Ovary (tissue), 9 donors: Measurements from ENCODE around the gene TAF4. TPM values are rescaled to one million over a fixed set of nuclear protein-coding genes. Genes with fewer than 3 reads are reported as not detected.

ENCODE experiments used
- DNase-seq, 5 donors: peaks; one replicate each; pipeline ENCODE4 v3.0.0-alpha.2; 2019 to 2020
- H3K27ac ChIP-seq, 2 donors: fragments of 200-600 bp; one replicate each; pipeline versions ENCODE4 v1.5.1 to v1.8.0; 2019 to 2022
- H3K27me3 ChIP-seq: fragments of 200-600 bp; one replicate; pipeline ENCODE4 v1.8.0; 2022
- H3K36me3 ChIP-seq: fragments of 200-600 bp; sonication (generic); one replicate; pipeline ENCODE4 v1.5.1; 2019
- H3K4me1 ChIP-seq: one replicate; pipeline ENCODE4 v1.8.1; 2013; ENCODE audit warnings: mild to moderate bottlenecking, moderate library complexity; ENCODE audit not compliant: insufficient read depth
- H3K4me3 ChIP-seq: fragments of 200-600 bp; sonication (generic); one replicate; pipeline ENCODE4 v1.5.1; 2017
- H3K9me3 ChIP-seq, 2 donors: fragments of 200-600 bp in 1 of 2; sonication (generic) in 1 of 2; one replicate each; pipeline versions ENCODE4 v1.5.1 to v1.8.1; 2013 to 2019; ENCODE audit warnings: mild to moderate bottlenecking in 1 of 2, moderate library complexity in 1 of 2
- EP300 ChIP-seq: sonication (generic); formaldehyde crosslinking; IDR thresholded peaks from one replicate; pipeline ENCODE4 v1.6.1; 2017; ENCODE audit warnings: antibody characterized with exemption
- POLR2A ChIP-seq: fragments of 450-650 bp; IDR thresholded peaks from one replicate; pipeline ENCODE4 v1.6.1; 2017; ENCODE audit warnings: antibody characterized with exemption, mild to moderate bottlenecking, moderate library complexity
- WGBS, 3 donors: extraction: QIAGEN DNeasy Blood & Tissue Kit in 1 of 3; methylation state at CpG; one replicate each; pipeline versions ENCODE4 v1.1.5 to v1.1.7; 2013 to 2017; 5-methylcytosine and 5-hydroxymethylcytosine counted together
- intact Hi-C, 4 donors: fragments of 100-400 bp; cut with DNase I; formaldehyde crosslinking; loops; one replicate each; pipeline versions ENCODE4 v1.11.0 to v1.15.1; 2022 to 2023
- polyA plus RNA-seq, 2 donors: library from polyadenylated mRNA; stranded (reverse); fragments of 200-250 nt in 1 of 2; fragments of 350-450 nt in 1 of 2; fragmentation: Illumina TruSeq in 1 of 2; extraction: RNeasy Lipid Tissue Mini Kit (QIAGEN cat#74804) in 1 of 2; gene quantifications; one replicate each; pipeline ENCODE4 v1.2.3, GENCODE V29; 2013 to 2014
- total RNA-seq, 7 donors: library from RNA; depleted of rRNA in 2 of 7; stranded (reverse); fragments of >200 nt in 2 of 7; fragmentation: NEBNext Ultra II Directional in 3 of 7; extraction: Animal tissue kit (Norgen Biotek cat#: 25700) in 3 of 7; gene quantifications; one replicate each; pipeline versions ENCODE4 v1.1.0 to v1.2.4, GENCODE V29; 2016 to 2023
- TF ChIP-seq, protein P1 (sequence below), 3 donors: fragments of 450-650 bp in 2 of 3; fragments of 200-600 bp in 1 of 3; IDR thresholded peaks; one replicate each; pipeline versions ENCODE4 v1.5.1 to v1.8.0; 2016 to 2022; ENCODE audit warnings: antibody characterized with exemption in 3 of 3, mild to moderate bottlenecking in 1 of 3
- donor health status: DM: no; HTN: no; CAD: no; lungs with moderate emphysema.
- donor health status: DM: no; HTN: no; CAD: no.
- donor health status: Bipolar disorder and iron deficiency.
- donor health status: DM: yes; HTN: yes; CAD: no.
- donor health status: DM: no; HTN: no; CAD: no.
- donor health status: DM: yes; HTN: yes; CAD: no.

Gene TAF4
- total and polyA plus RNA-seq, 9 donors = 9.3 to 34.7 (median 19.8) TPM

DNA sequence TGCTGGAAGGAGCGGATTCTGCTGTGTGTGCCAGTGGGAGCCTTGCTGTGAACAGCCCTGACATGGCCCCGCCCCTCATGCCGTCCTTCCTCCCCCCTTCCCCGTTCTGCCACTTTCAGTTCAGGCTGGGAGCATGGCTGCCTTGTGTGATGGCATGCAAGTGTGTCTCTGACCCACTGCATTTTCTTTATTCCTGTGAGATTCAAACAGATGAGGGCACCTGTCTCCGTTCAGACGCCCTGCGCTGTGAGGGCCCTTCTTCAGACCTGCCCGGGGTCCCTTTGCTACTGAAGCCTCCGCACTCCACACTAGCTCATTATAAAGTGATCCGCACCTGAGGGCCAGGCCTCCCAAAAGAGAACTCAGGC is 88.3 kb downstream of the TAF4 start:
- Histone ChIP-seq H3K4me3 (no peak overlapping the region), H3K27ac (no peak overlapping the region), H3K36me3 (no peaks in the 10 kb centered on the region), H3K9me3 (no peaks in the 10 kb centered on the region), H3K27me3 (no peaks in the 10 kb centered on the region), H3K4me1 (peaks cover 1% of the 10 kb centered on the region)
- intact Hi-C loops = no loop called here
- TF ChIP-seq POLR2A (no peak), EP300 (no peak)
- TF ChIP-seq, protein P1, sequence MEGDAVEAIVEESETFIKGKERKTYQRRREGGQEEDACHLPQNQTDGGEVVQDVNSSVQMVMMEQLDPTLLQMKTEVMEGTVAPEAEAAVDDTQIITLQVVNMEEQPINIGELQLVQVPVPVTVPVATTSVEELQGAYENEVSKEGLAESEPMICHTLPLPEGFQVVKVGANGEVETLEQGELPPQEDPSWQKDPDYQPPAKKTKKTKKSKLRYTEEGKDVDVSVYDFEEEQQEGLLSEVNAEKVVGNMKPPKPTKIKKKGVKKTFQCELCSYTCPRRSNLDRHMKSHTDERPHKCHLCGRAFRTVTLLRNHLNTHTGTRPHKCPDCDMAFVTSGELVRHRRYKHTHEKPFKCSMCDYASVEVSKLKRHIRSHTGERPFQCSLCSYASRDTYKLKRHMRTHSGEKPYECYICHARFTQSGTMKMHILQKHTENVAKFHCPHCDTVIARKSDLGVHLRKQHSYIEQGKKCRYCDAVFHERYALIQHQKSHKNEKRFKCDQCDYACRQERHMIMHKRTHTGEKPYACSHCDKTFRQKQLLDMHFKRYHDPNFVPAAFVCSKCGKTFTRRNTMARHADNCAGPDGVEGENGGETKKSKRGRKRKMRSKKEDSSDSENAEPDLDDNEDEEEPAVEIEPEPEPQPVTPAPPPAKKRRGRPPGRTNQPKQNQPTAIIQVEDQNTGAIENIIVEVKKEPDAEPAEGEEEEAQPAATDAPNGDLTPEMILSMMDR (IDR thresholded peaks at IDR 0.05) = no peak
- 87 to 95% (median 91%) methylated on average over 10 of the region's 10 CpGs for WGBS, 3 donors
- DNase-seq = no peak

DNA sequence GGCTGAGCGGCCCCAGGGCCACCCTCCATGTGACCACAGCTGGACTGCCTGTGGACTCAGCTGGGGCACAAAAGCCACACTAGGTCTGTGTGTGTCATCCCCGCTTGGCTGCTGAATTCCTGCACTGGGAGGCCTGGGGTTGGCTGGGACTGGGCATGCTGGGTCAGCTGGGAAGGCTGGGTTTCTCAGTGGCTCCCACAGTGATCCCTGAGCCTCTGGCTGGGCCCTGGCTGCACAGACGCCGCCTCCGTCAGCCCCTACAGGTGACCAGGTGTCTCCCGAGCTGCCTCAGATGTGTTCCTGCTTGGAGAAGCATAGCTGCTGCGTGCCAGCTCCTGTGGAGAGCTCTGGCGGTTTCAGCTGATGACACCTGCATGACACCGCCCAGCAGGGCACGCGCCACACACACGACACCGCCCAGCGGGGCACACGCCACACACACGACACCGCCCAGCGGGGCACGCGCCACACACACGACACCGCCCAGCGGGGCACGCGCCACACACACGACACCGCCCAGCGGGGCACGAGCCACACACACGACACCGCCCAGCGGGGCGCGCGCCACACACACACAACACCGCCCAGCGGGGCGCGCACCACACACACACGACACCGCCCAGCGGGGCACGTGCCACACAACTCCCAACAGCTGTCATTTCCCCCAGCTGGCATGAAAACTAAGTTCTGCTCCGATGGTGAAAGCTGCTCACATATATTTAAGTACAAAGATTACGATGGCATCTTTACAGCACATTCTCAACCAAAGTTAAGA is 88.8 kb downstream of the TAF4 start:
- H3K9me3 ChIP-seq = no peaks in the 10 kb centered on the region
- WGBS, 3 donors = 94 to 96% (median 94%) methylated on average over 42 to 45 of the region's 45 CpGs
- no peaks in the 10 kb centered on the region for H3K36me3 ChIP-seq
- TF ChIP-seq EP300 (no peak), POLR2A (no peak)
- TF ChIP-seq, protein P1 (IDR thresholded peaks at IDR 0.05) = no peak
- H3K27me3 ChIP-seq = no peaks in the 10 kb centered on the region
- no peak for DNase-seq
- no peak overlapping the region for H3K27ac ChIP-seq
- intact Hi-C loops = no loop called here
- peaks cover 1% of the 10 kb centered on the region for H3K4me1 ChIP-seq
- no peak overlapping the region for H3K4me3 ChIP-seq

DNA sequence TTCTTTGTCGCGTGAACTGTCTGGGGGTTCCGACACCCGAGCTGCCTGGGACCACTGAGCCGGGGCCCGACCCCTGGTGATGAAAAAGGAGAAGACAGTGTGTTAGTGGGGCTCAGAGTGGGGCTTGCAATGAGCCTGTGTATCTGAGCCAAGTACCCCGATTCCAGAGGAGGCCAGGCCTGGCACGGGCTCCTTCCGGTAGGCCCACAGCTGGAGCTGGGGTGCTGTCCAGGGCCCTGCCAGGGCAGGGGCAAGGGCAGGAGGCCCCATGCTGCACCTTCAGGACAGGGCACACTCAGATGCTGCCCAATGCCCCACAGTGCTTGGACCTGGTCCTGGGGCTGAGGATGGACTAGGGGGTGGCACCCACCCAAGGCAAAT is 89.4 kb downstream of the TAF4 start:
- WGBS, 3 donors = 76 to 87% (median 81%) methylated on average over 9 of the region's 9 CpGs
- Histone ChIP-seq H3K27me3 (no peaks in the 10 kb centered on the region), H3K36me3 (no peaks in the 10 kb centered on the region), H3K4me3 (no peak overlapping the region), H3K9me3 (no peaks in the 10 kb centered on the region), H3K27ac (no peak overlapping the region), H3K4me1 (peaks cover 1% of the 10 kb centered on the region)
- TF ChIP-seq, protein P1 (IDR thresholded peaks at IDR 0.05) = no peak
- no peak for TF ChIP-seq POLR2A
- TF ChIP-seq EP300 = no peak
- intact Hi-C loops = no loop called here
- DNase-seq = no peak

DNA sequence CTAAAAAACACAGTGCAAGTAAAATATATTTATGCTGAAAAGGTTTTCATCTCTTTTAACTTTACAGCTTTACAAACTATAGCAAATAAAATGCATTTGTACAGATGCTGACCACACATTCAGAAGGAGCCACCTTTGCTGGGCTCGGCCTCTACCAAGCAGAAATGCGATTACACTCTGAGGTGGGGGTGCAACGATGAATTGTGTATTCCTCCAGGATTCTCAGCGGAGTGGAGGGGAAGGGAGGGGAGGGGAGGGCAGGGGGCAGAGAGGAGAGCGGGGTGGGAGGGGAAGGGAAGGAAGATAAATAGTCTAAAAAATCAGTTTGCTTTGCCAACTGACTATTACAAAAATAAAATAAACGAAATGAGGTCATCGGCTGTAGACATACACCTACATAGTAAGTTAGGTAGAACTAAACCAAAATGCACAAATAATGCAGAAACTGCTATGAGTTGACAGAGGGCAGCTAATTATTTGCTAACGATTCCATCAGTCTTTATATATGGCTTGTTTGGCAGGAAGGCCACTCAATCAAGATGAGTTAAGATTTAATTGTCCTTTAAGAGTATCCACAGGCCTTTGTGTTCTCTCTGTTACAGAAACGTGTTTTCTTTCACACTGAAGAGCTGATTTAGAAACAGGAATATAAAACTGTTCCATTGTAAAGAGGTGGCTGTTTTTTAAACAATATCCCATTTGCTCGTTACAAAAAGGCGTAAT is 90.1 kb downstream of the TAF4 start:
- no peaks in the 10 kb centered on the region for H3K27me3 ChIP-seq
- no peaks in the 10 kb centered on the region for H3K36me3 ChIP-seq
- 33 to 54% (median 47%) methylated on average over 11 of the region's 11 CpGs for WGBS, 3 donors
- intact Hi-C loops = no loop called here
- DNase-seq = no peak
- no peaks in the 10 kb centered on the region for H3K9me3 ChIP-seq
- TF ChIP-seq EP300 (no peak), POLR2A (no peak)
- TF ChIP-seq, protein P1 (IDR thresholded peaks at IDR 0.05) = no peak
- no peak overlapping the region for H3K4me3 ChIP-seq
- no peaks in the 10 kb centered on the region for H3K4me1 ChIP-seq
- no peak overlapping the region for H3K27ac ChIP-seq
